Spleen (tissue), 11 donors: ENCODE measurements around the gene RUNDC3A. TPM values are rescaled to one million over a fixed set of nuclear protein-coding genes. Genes with fewer than 3 reads are reported as not detected.

Source experiments
- DNase-seq: peaks from one replicate; pipeline ENCODE4 v3.0.0-alpha.2; 2020
- H3K27ac ChIP-seq, 8 donors: fragments of 200-600 bp; sonication (generic) in 7 of 8; 1 replicate in 4 of 8; 2 replicates in 4 of 8; pipeline versions ENCODE4 v1.5.0 to v1.8.0; 2016 to 2021; ENCODE audit warnings: inconsistent platforms in 4 of 8, mild to moderate bottlenecking in 4 of 8, moderate library complexity in 1 of 8
- H3K27me3 ChIP-seq, 7 donors: fragments of 200-600 bp; sonication (generic) in 6 of 7; replicated peaks in 1 of 7; 1 replicate in 4 of 7; 2 replicates in 3 of 7; pipeline versions ENCODE4 v1.5.0 to v1.8.0; 2016 to 2021; ENCODE audit warnings: inconsistent platforms in 3 of 7, mild to moderate bottlenecking in 1 of 7
- H3K36me3 ChIP-seq, 6 donors: fragments of 200-600 bp; sonication (generic) in 5 of 6; 1 replicate in 4 of 6; 2 replicates in 2 of 6; pipeline versions ENCODE4 v1.5.0 to v1.8.0; 2016 to 2021; ENCODE audit warnings: inconsistent platforms in 2 of 6
- H3K4me1 ChIP-seq, 6 donors: fragments of 200-600 bp; sonication (generic) in 5 of 6; 1 replicate in 3 of 6; 2 replicates in 3 of 6; pipeline versions ENCODE4 v1.5.0 to v1.8.0; 2016 to 2021; ENCODE audit warnings: inconsistent platforms in 3 of 6
- H3K4me3 ChIP-seq, 8 donors: fragments of 200-600 bp; sonication (generic) in 7 of 8; 1 replicate in 4 of 8; 2 replicates in 4 of 8; pipeline versions ENCODE4 v1.5.0 to v1.8.0; 2016 to 2021; ENCODE audit warnings: inconsistent platforms in 4 of 8, mild to moderate bottlenecking in 4 of 8, moderate library complexity in 2 of 8
- H3K9me3 ChIP-seq, 8 donors: fragments of 200-600 bp; sonication (generic) in 7 of 8; 1 replicate in 4 of 8; 2 replicates in 4 of 8; pipeline versions ENCODE4 v1.5.0 to v1.8.0; 2016 to 2021; ENCODE audit warnings: inconsistent platforms in 4 of 8
- CTCF ChIP-seq, 11 experiments: fragments of 200-600 bp in 7 of 11; fragments of 450-650 bp in 4 of 11; sonication (generic) in 4 of 11; IDR thresholded peaks in 8 of 11; conservative IDR thresholded peaks in 3 of 11; 1 replicate in 7 of 11; 2 replicates in 4 of 11; pipeline versions ENCODE4 v1.4.0 to v1.8.0; 2016 to 2021; ENCODE audit warnings: antibody characterized with exemption in 11 of 11, inconsistent platforms in 4 of 11, mild to moderate bottlenecking in 1 of 11
- POLR2A ChIP-seq, 3 donors: fragments of 450-650 bp; IDR thresholded peaks; one replicate each; pipeline ENCODE4 v1.5.1; 2017; ENCODE audit warnings: antibody characterized with exemption in 3 of 3, mild to moderate bottlenecking in 1 of 3
- POLR2AphosphoS5 ChIP-seq, 3 donors: sonication (generic); formaldehyde crosslinking; IDR thresholded peaks; one replicate each; pipeline ENCODE4 v1.5.1; 2017; ENCODE audit warnings: antibody characterized with exemption in 3 of 3
- WGBS, 5 donors: extraction: QIAGEN DNeasy Blood & Tissue Kit in 3 of 5; methylation state at CpG; one replicate each; pipeline versions ENCODE4 v1.1.5 to v1.1.7; 2013 to 2018; 5-methylcytosine and 5-hydroxymethylcytosine counted together
- intact Hi-C: fragments of 100-400 bp; cut with DNase I; formaldehyde crosslinking; loops from one replicate; pipeline ENCODE4 v1.15.0; 2023; ENCODE audit warnings: low total_unique reads
- polyA plus RNA-seq, 3 donors: library from polyadenylated mRNA; stranded (reverse); fragments of 200-250 nt; gene quantifications; one replicate each; pipeline ENCODE4 v1.2.1, GENCODE V29; 2013
- total RNA-seq, 7 donors: library from RNA; depleted of rRNA in 3 of 7; stranded (reverse); fragments of >200 nt in 3 of 7; fragmentation: NEBNext Ultra II Directional in 4 of 7; extraction: Animal tissue kit (Norgen Biotek cat#: 25700) in 4 of 7; gene quantifications; one replicate each; pipeline versions ENCODE4 v1.1.0 to v1.2.1, GENCODE V29; 2016 to 2021
- donor health status: healthy with polysubstance abuse.
- donor health status: DM: no; HTN: no; CAD: no; lungs with moderate emphysema.
- donor health status: DM: no; HTN: no; CAD: no.
- donor health status: Bipolar disorder and iron deficiency.
- donor health status: healthy.
- donor health status: DM: no; HTN: no; CAD: no.
- donor health status: DM: yes; HTN: yes; CAD: no.

The RUNDC3A gene
- total and polyA plus RNA-seq, 10 donors = 0.48 to 14.6 (median 1.7) TPM

DNA sequence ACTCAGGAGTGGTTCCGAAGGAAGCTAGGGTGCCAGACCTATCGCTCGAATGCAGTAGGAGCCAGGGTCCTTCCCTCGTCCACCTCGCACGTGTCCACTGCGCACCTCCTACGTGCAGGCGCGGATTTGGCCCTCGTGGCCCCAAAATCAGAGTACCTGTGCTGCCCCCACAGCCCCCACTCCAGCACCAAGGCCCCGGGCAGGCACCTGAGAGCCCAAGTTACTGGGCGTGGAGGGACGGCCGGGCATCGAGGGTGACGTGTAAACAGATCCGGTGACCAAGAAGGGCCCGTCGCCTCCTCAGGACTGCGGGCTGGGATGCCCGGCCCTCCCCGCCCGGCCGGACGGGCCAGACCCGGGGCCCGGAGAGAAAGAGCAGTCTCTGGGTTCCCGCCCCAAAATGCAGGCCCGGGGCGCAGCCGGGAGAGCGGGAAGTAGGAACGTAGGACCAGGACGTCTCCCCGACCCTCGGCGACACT, 15.7 kb downstream of the RUNDC3A start:
- DNase-seq = no peak
- 2 to 5% (median 3%) methylated on average over 6 to 38 of the region's 38 CpGs for WGBS, 5 donors

GRCh38 chr17:44324571-44325275, 16.3 kb downstream of the RUNDC3A start, which contains the start of gene SLC25A39:
SLC25A39 (minus strand) TSS chr17:44324823; CDS start chr17:44323562, 1,261 bp downstream.
- Histone ChIP-seq H3K27me3 (no peaks in the 10 kb centered on the region), H3K36me3 (peaks cover 0 to 31% (median 28%) of the 10 kb centered on the region in 6 donors), H3K27ac (peak within 1 kb of the TSS; percentile 79 to 98 (median 93)), H3K9me3 (no peaks in the 10 kb centered on the region), H3K4me1 (peaks cover 15 to 64% (median 43%) of the 10 kb centered on the region in 6 donors), H3K4me3 (peak within 1 kb of the TSS; percentile 84 to 99 (median 94))
- DNase-seq = peak; percentile 99
- TF ChIP-seq POLR2A (IDR thresholded peaks at IDR 0.05) (peak in 1 of 3 donors; percentile 17), POLR2AphosphoS5 (IDR thresholded peaks at IDR 0.05) (peak; percentile 69 to 89 (median 88)), CTCF (IDR thresholded peaks at IDR 0.05 in 8 of 11, conservative IDR thresholded peaks at IDR 0.05 in 3 of 11) (peak in 3 of 11 experiments; percentile 0 to 6 (median 4))
- intact Hi-C loops = loop anchor here (2.0 kb wide), 1 partner anchor 106 kb away; the partner anchor contains the start of gene UBTF
- WGBS, 5 donors = 0 to 1% (median 1%) methylated on average over 55 to 85 of the region's 85 CpGs

More for the DNA sequence above, 15.7 kb downstream of the RUNDC3A start:
- Histone ChIP-seq H3K27me3 (no peaks in the 10 kb centered on the region), H3K36me3 (peaks cover 0 to 36% (median 32%) of the 10 kb centered on the region in 6 donors), H3K9me3 (no peaks in the 10 kb centered on the region), H3K4me1 (peaks cover 15 to 64% (median 43%) of the 10 kb centered on the region in 6 donors), H3K4me3 (peak overlapping the region; percentile 84 to 99 (median 94)), H3K27ac (peak overlapping the region; percentile 79 to 98 (median 93))
- intact Hi-C loops = loop anchor here (2.0 kb wide), 1 partner anchor 105 kb away; the partner anchor contains the start of gene UBTF
- TF ChIP-seq CTCF (IDR thresholded peaks at IDR 0.05 in 8 of 11, conservative IDR thresholded peaks at IDR 0.05 in 3 of 11) (no peak), POLR2AphosphoS5 (IDR thresholded peaks at IDR 0.05) (no peak), POLR2A (IDR thresholded peaks at IDR 0.05) (no peak)

DNA sequence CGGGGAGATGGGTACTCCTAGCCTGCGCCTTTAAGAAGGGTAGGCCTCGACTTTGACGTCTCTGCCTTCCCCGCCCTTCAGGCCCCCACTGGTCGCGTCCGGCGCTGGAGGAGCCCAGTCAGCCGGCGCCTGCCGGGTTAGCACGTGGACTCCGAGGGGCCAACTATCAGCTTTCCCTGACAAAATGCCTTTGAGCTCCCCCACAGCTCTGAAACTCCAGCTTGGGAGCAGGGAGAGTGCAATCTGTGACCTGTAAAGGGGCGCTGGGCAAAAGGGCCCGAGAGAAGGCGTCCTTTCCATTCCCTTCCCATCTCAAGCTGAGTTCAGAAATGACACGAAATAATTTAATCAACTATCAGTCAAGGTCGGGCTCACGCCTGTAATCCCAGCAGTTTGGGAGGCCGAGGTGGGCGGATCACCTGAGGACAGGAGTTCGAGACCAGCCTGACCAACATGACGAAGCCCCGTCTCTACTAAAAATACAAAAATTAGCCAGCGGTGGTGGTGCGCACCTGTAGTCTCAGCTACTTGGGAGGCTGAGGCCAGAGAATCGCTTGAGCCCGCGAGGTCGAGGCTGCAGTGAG, 18.6 kb downstream of the RUNDC3A start:
- peak; percentile 99 for DNase-seq
- Histone ChIP-seq H3K4me3 (peak overlapping the region in 5 of 8 donors; percentile 25 to 99 (median 98)), H3K4me1 (peaks cover 20 to 71% (median 53%) of the 10 kb centered on the region in 6 donors), H3K27ac (peak overlapping the region in 6 of 8 donors; percentile 22 to 98 (median 93)), H3K9me3 (no peaks in the 10 kb centered on the region), H3K36me3 (peaks cover 0 to 8% (median 6%) of the 10 kb centered on the region in 6 donors), H3K27me3 (no peaks in the 10 kb centered on the region)
- 27 to 39% (median 30%) methylated on average over 26 to 31 of the region's 31 CpGs for whole genome bisulfite sequencing, 5 donors
- intact Hi-C loops = no loop called here
- peak; percentile 83 to 91 (median 90) for TF ChIP-seq POLR2AphosphoS5 (IDR thresholded peaks at IDR 0.05)
- TF ChIP-seq POLR2A (IDR thresholded peaks at IDR 0.05) = no peak
- peak in 2 of 11 experiments; percentile 14 to 39 for TF ChIP-seq CTCF (IDR thresholded peaks at IDR 0.05 in 8 of 11, conservative IDR thresholded peaks at IDR 0.05 in 3 of 11)
